ENCODE data around the gene PSMD1. TPM values are rescaled to one million over a fixed set of nuclear protein-coding genes. Genes with fewer than 3 reads are reported as not detected.
"Not testable (repeated sequence)": the region's sequence is repeated elsewhere in the genome, so short reads cannot be mapped to it uniquely, and the experiment has no call there.

PSMD1 gene
- total RNA-seq, 1 donor from 2014 or later: 119 TPM

GRCh38 chr2:231138699-231139098, 82.0 kb downstream of the PSMD1 start:
- H3K36me3 Mint-ChIP-seq (ENCODE audit: low read depth, unreplicated experiment): no peaks in the 10 kb centered on the region
- no peak overlapping the region for H3K4me3 Mint-ChIP-seq (ENCODE audit: unreplicated experiment)
- no peak for DNase-seq (ENCODE audit: low spot score)
- H3K27me3 Mint-ChIP-seq (ENCODE audit: unreplicated experiment): no peaks in the 10 kb centered on the region
- no peak overlapping the region for H3K27ac Mint-ChIP-seq (ENCODE audit: unreplicated experiment)
- TF ChIP-seq CTCF (IDR thresholded peaks at IDR 0.05; ENCODE audit: unreplicated experiment): no peak
- H3K4me1 Mint-ChIP-seq (ENCODE audit: unreplicated experiment): peaks cover 7% of the 10 kb centered on the region
- H3K9me3 Mint-ChIP-seq (ENCODE audit: unreplicated experiment): no peaks in the 10 kb centered on the region

- H3K4me1 Mint-ChIP-seq (ENCODE audit: unreplicated experiment): no peaks in the 10 kb centered on the region
- H3K27me3 Mint-ChIP-seq (ENCODE audit: unreplicated experiment): no peaks in the 10 kb centered on the region
- no peaks in the 10 kb centered on the region for H3K9me3 Mint-ChIP-seq (ENCODE audit: unreplicated experiment)
- H3K4me3 Mint-ChIP-seq (ENCODE audit: unreplicated experiment): no peak overlapping the region
- H3K27ac Mint-ChIP-seq (ENCODE audit: unreplicated experiment): no peak overlapping the region
- TF ChIP-seq CTCF (IDR thresholded peaks at IDR 0.05; ENCODE audit: unreplicated experiment): no peak
- DNase-seq (ENCODE audit: low spot score): no peak
- H3K36me3 Mint-ChIP-seq (ENCODE audit: low read depth, unreplicated experiment): no peaks in the 10 kb centered on the region
Observed at GRCh38 chr2:231139796-231140195, 83.1 kb downstream of the PSMD1 start.

- not testable (repeated sequence) for H3K36me3 Mint-ChIP-seq (ENCODE audit: low read depth, unreplicated experiment); H3K4me3 Mint-ChIP-seq (ENCODE audit: unreplicated experiment); DNase-seq (ENCODE audit: low spot score); H3K27ac Mint-ChIP-seq (ENCODE audit: unreplicated experiment); H3K27me3 Mint-ChIP-seq (ENCODE audit: unreplicated experiment); H3K9me3 Mint-ChIP-seq (ENCODE audit: unreplicated experiment); H3K4me1 Mint-ChIP-seq (ENCODE audit: unreplicated experiment)
Observed at GRCh38 chr2:231140808-231141207, 84.1 kb downstream of the PSMD1 start.

- peaks cover 2% of the 10 kb centered on the region for H3K27me3 Mint-ChIP-seq (ENCODE audit: unreplicated experiment)
- peaks cover 9% of the 10 kb centered on the region for H3K36me3 Mint-ChIP-seq (ENCODE audit: low read depth, unreplicated experiment)
- H3K27ac Mint-ChIP-seq (ENCODE audit: unreplicated experiment): no peak overlapping the region
- no peak for TF ChIP-seq CTCF (IDR thresholded peaks at IDR 0.05; ENCODE audit: unreplicated experiment)
- H3K9me3 Mint-ChIP-seq (ENCODE audit: unreplicated experiment): no peaks in the 10 kb centered on the region
- H3K4me1 Mint-ChIP-seq (ENCODE audit: unreplicated experiment): no peaks in the 10 kb centered on the region
- H3K4me3 Mint-ChIP-seq (ENCODE audit: unreplicated experiment): no peak overlapping the region
- no peak for DNase-seq (ENCODE audit: low spot score)
Observed at GRCh38 chr2:231144896-231145295, 88.2 kb downstream of the PSMD1 start.

- Mint-ChIP-seq H3K4me1 (ENCODE audit: unreplicated experiment) (no peaks in the 10 kb centered on the region), H3K36me3 (ENCODE audit: low read depth, unreplicated experiment) (peaks cover 9% of the 10 kb centered on the region), H3K9me3 (ENCODE audit: unreplicated experiment) (no peaks in the 10 kb centered on the region), H3K27me3 (ENCODE audit: unreplicated experiment) (peaks cover 2% of the 10 kb centered on the region), H3K27ac (ENCODE audit: unreplicated experiment) (no peak overlapping the region), H3K4me3 (ENCODE audit: unreplicated experiment) (no peak overlapping the region)
- no peak for DNase-seq (ENCODE audit: low spot score)
- TF ChIP-seq CTCF (IDR thresholded peaks at IDR 0.05; ENCODE audit: unreplicated experiment): no peak
Observed at GRCh38 chr2:231146665-231147064, 90.0 kb downstream of the PSMD1 start.
